Dermis microvascular lymphatic vessel endothelial cell (primary cell): ENCODE data around the gene FMN2. TPM values are rescaled to one million over a fixed set of nuclear protein-coding genes. Genes with fewer than 3 reads are reported as not detected.
"Not testable (repeated sequence)": the region's sequence is repeated elsewhere in the genome, so short reads cannot be mapped to it uniquely, and the experiment has no call there.

Experiments
- DNase-seq, 2 donors: peaks; one replicate each; pipeline versions ENCODE4 v3.0.0 to v3.0.0-alpha.2; 2010; ENCODE audit warnings: low read depth in 2 of 2
- total RNA-seq: library from RNA; depleted of rRNA; stranded (reverse); fragments of >200 nt; gene quantifications from 2 replicates; pipeline ENCODE4 v1.2.1, GENCODE V29; 2014

Gene FMN2
- total RNA-seq, 1 donor from 2014 or later: not detected

- DNase-seq: no peak
Measured at GRCh38 chr1:240362826-240363225, 271.1 kb downstream of the FMN2 start.

- no peak for DNase-seq
Measured at GRCh38 chr1:240363315-240363714, 271.6 kb downstream of the FMN2 start.

- no peak for DNase-seq
Measured at GRCh38 chr1:240363914-240364313, 272.2 kb downstream of the FMN2 start.

GRCh38 chr1:240366636-240367035 is 275.0 kb downstream of the FMN2 start:
- DNase-seq: no peak

DNA sequence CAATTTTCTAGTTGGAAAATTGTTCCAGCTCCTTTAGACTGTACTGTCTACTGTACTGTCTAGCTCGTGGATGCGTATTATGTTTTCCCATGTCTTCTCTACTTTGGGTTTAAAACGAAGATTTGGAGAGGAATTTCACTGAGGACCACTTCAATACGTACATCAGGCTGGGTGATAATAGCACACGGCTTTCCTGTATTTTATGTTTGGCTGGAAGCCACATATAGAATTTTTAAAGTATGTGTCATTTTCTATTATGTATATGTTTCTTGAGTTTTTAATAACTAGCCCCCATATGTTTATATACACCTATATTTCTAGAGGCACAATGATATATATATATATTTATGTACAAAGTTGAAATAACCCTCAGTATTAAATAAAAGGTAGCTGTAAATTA is 293.9 kb downstream of the FMN2 start:
- no peak for DNase-seq

DNA sequence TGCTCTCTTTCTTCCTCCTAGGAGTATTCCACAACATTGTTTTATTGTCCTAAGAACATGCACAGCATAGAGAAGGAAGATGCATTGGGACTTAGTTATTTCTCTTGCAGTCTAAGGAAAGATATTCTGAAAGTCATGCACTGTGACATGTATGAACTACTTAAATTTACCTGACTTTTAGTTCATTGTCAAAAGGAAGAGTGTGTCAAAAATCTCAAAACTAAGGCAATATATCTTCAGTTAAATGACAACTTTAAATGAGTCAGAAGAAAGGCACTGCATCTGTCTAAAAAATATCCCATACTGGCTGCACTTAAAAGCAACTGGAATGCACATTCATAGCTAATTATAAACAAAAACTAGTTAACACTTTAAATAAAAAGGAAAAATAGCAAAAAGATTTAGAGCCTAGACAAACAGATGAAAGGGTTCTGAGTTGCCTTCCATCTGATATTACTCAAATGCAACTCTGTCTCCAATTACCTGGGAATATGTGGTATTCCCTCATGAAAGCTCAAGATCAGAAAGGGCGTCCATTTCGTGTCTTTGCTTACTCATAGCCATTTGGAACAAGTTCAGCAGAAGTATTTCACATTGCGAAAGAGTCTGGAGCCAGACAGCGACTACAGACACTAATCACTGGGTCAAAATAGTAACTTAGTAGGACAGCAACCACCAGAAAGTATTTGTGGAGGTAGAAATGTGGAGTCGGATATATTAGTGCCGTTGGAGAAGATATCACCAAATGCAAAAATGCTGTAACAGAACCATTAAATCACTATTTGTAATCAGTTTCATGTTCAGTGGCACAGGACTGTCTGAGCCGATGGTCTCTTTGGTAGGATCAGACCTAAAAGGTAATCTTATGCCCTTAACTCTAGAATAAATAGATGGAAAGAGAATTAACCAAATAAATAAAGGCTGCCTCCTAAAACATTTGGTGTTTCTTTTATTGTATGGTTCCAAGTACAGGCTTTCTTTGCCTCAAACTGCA is 294.6 kb downstream of the FMN2 start:
- DNase-seq: no peak

- DNase-seq: no peak
Measured at GRCh38 chr1:240387051-240387450, 295.4 kb downstream of the FMN2 start.

GRCh38 chr1:240391660-240392260 is 300.1 kb downstream of the FMN2 start:
- DNase-seq: no peak

- DNase-seq: no peak
Measured at GRCh38 chr1:240394353-240394752, 302.7 kb downstream of the FMN2 start.

- no peak for DNase-seq
Measured at GRCh38 chr1:240395336-240395735, 303.7 kb downstream of the FMN2 start.

DNA sequence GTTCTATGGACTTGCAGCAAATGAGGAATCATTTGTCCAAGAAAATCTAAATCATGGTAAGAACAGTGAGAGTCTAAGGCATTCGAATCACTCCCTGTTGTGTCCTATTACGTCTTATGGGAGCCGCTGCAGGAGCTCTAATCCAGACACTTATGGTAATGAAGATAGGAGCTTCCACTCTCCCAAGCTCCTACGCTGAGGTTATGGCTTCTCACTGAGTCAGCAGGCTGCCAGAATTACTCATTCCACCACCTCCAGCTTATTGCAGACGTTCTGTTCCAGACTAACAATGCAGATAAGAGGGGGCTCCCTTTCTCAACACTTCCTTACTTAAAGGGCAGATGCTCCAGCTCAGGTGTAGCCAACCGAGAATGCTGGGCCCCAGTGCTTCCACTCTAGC is 307.7 kb downstream of the FMN2 start:
- no peak for DNase-seq

DNA sequence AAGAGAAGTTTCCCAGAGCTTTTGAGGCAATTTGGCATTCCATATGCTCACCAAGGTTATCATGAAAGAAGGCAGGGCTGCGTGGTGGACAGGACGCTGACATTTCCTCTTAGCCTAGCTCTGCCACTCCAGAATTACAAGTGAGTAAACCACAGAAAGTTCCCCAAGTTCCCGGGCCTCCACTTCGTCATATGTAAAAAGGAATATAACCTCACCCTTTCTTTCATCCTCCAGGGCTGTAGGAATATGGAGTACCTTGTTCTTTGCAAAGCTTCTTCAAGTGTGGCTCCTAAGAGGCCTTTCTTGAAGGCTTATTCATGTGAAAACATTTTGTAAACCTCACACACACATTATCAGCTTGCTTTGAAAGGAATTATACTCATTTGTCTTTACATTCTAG is 310.0 kb downstream of the FMN2 start:
- DNase-seq: no peak

GRCh38 chr1:240402326-240402725 is 310.6 kb downstream of the FMN2 start:
- no peak for DNase-seq

DNA sequence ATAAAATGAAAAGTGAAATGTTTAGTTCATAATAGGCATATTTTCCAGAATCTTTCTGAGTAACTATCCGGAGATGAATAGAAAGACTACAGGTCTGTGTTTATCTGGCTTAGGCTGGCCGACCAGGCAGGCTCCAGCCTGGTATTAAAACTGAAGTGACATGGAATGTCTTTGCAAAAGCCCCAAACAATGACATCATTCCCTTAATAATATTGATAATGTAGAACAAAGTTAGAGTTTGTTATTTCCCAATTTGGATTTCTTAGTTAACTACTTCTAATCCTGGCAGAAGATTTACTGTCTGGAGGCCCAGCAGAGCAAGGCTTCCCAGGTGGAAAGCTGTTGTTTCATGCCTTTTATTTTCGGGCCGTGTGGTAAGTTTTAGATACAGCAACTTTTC is 312.6 kb downstream of the FMN2 start:
- DNase-seq: no peak

DNA sequence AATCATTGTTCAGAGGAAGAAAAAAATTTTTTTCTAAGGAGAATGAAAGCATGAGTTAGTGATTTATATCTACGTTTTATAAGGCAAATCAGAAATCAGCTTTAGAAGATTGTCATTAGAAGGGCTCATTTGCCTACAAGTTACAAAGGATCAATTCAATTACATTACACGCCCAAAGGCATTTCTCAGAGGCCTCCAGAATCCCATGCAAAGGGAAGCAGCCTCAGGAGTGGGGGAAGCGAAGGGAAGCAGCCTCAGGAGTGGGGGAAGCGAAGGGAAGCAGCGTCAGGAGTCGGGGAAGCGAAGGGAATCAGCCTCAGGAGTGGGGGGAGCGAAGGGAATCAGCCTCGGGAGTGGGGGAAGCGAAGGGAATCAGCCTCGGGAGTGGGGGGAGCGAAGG is 314.1 kb downstream of the FMN2 start:
- DNase-seq: no peak

DNA sequence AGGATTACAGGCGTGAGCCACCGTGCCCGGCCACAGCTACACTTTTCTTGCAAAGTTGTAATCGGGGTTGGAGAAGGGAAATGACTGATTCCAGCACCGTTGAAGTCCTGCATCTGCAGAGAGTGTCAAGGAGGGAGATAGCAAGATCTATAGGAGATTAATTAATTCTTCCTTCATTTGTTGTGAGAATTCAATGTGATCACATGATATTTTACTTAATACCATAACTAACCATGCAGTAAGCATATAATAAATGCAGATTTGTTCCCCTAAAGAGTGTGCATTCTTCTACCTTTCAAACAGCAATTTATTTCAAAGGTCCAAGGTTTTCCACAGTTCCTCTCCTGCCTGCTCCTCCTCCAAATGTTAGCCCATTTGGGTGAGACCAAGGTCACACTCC is 315.7 kb downstream of the FMN2 start:
- no peak for DNase-seq

- no peak for DNase-seq
Measured at GRCh38 chr1:240409615-240410014, 317.9 kb downstream of the FMN2 start.

DNA sequence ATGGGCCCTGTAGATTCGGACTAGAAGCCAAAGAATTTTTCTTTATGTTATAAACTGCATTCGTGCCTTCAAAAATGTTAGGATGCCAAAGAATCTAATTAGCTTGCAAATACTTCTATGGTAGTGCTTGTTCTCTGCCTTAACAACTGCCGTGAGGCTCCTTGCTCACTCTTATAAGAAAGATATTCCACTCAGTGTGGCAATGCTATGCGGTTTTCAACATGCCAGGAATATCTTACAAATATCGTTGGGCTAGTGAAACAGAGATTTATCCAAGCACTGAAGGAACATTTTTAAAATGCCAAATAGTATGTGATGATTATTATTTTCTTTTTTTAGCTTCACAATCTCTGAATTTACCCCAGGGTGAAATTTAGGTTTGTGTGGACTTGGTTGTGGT is 322.0 kb downstream of the FMN2 start:
- DNase-seq: no peak

- no peak for DNase-seq
Measured at GRCh38 chr1:240414237-240414636, 322.6 kb downstream of the FMN2 start.

- DNase-seq: not testable (repeated sequence)
Measured at GRCh38 chr1:240415011-240415410, 323.3 kb downstream of the FMN2 start.

- no peak for DNase-seq
Measured at GRCh38 chr1:240415532-240415931, 323.8 kb downstream of the FMN2 start.

DNA sequence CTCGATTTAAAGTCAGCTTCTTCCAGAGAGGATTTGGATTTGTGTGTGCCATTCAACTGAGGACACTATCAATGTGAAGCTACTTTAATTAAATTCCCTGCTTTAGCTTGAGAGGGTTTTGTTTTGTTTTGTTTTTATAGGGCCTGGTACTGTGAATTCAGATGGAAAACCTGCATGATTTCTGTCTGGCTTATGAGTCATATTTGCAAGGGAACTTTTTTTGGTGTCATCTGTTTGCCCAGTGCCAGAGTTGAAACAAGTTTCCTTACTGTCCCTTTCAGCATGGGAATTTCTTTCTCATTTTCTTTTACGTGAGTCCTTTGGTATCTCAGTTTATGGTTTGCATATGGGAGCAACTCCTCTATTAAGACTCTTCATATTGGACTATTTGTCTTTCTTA is 325.6 kb downstream of the FMN2 start:
- no peak for DNase-seq

GRCh38 chr1:240420766-240421165 is 329.1 kb downstream of the FMN2 start:
- no peak for DNase-seq
